ENCODE measurements around the gene LPIN3.

The LPIN3 gene

GRCh38 chr20:41349266-41349665 is 8.6 kb downstream of the LPIN3 start:
- no peak for DNase-seq (ENCODE audit: low read depth)

- no peak for DNase-seq (ENCODE audit: low read depth)
These were observed 9.3 kb downstream of the LPIN3 start for GRCh38 chr20:41349943-41350342.

- no peak for DNase-seq (ENCODE audit: low read depth)
These were observed 9.9 kb downstream of the LPIN3 start for GRCh38 chr20:41350408-41350962.

GRCh38 chr20:41352106-41352505 is 11.5 kb downstream of the LPIN3 start:
- no peak for DNase-seq (ENCODE audit: low read depth)

- no peak for DNase-seq (ENCODE audit: low read depth)
These were observed 12.0 kb downstream of the LPIN3 start for GRCh38 chr20:41352666-41353065.

GRCh38 chr20:41353530-41353929 is 12.9 kb downstream of the LPIN3 start:
- DNase-seq (ENCODE audit: low read depth), result no peak

GRCh38 chr20:41355192-41355591 is 14.6 kb downstream of the LPIN3 start:
- DNase-seq (ENCODE audit: low read depth), result no peak

- DNase-seq (ENCODE audit: low read depth), result no peak
These were observed 15.1 kb downstream of the LPIN3 start for GRCh38 chr20:41355598-41356203.

- DNase-seq (ENCODE audit: low read depth), result no peak
These were observed 16.3 kb downstream of the LPIN3 start for GRCh38 chr20:41356951-41357350.

- DNase-seq (ENCODE audit: low read depth), result no peak
These were observed 17.0 kb downstream of the LPIN3 start for GRCh38 chr20:41357424-41358163.

GRCh38 chr20:41358230-41358629 is 17.6 kb downstream of the LPIN3 start:
- no peak for DNase-seq (ENCODE audit: low read depth)

GRCh38 chr20:41358717-41359116 is 18.1 kb downstream of the LPIN3 start:
- DNase-seq (ENCODE audit: low read depth), result no peak

- DNase-seq (ENCODE audit: low read depth), result no peak
These were observed 19.0 kb downstream of the LPIN3 start for GRCh38 chr20:41359541-41360011.

GRCh38 chr20:41360831-41361756 is 20.5 kb downstream of the LPIN3 start:
- DNase-seq (ENCODE audit: low read depth), result no peak

- DNase-seq (ENCODE audit: low read depth), result no peak
These were observed 21.4 kb downstream of the LPIN3 start for GRCh38 chr20:41361757-41362747.

GRCh38 chr20:41362748-41363140 is 22.1 kb downstream of the LPIN3 start:
- DNase-seq (ENCODE audit: low read depth), result no peak

GRCh38 chr20:41363601-41364000 is 23.0 kb downstream of the LPIN3 start:
- no peak for DNase-seq (ENCODE audit: low read depth)

- no peak for DNase-seq (ENCODE audit: low read depth)
These were observed 23.7 kb downstream of the LPIN3 start for GRCh38 chr20:41364236-41364855.

- no peak for DNase-seq (ENCODE audit: low read depth)
These were observed 24.5 kb downstream of the LPIN3 start for GRCh38 chr20:41364967-41365765.
